Uterus (tissue), 2 donors: ENCODE data around the gene WWOX.

Experiments used
- CTCF ChIP-seq, 4 experiments: fragments of 200-600 bp in 2 of 4; fragments of 450-650 bp in 2 of 4; sonication (generic) in 2 of 4; IDR thresholded peaks; one replicate each; pipeline ENCODE4 v1.5.1; 2016 to 2019; ENCODE audit warnings: antibody characterized with exemption in 4 of 4, mild to moderate bottlenecking in 2 of 4, moderate library complexity in 1 of 4
- POLR2A ChIP-seq, 2 donors: fragments of 450-650 bp; IDR thresholded peaks; one replicate each; pipeline ENCODE4 v1.6.1; 2016; ENCODE audit warnings: antibody characterized with exemption in 2 of 2, mild to moderate bottlenecking in 1 of 2, moderate library complexity in 1 of 2

GRCh38 chr16:79019431-79019830 lies 920.0 kb downstream of the WWOX start:
- TF ChIP-seq POLR2A (IDR thresholded peaks at IDR 0.05): no peak
- TF ChIP-seq CTCF (IDR thresholded peaks at IDR 0.05): no peak
